HepG2 (cell line): ENCODE measurements around the gene TEDC2.

ENCODE experiments used
- ADNP ChIP-seq: sonication (generic); formaldehyde crosslinking; IDR thresholded peaks from 2 replicates; pipeline ENCODE4 v1.4.0; 2020; ENCODE audit warnings: missing genetic modification reagents
- ARID5B ChIP-seq: IDR thresholded peaks from 2 replicates; pipeline ENCODE4 v1.4.0; 2020; ENCODE audit warnings: mild to moderate bottlenecking, missing genetic modification reagents
- CBX1 ChIP-seq: IDR thresholded peaks from one replicate; pipeline ENCODE4 v1.6.1; 2016; ENCODE audit warnings: antibody characterized with exemption, low read depth
- CTCF ChIP-seq: sonication (generic); formaldehyde crosslinking; IDR thresholded peaks from 2 replicates; pipeline ENCODE4 v1.5.0; 2020; ENCODE audit warnings: mild to moderate bottlenecking, missing genetic modification reagents, moderate library complexity
- EED ChIP-seq: sonication (generic); formaldehyde crosslinking; IDR thresholded peaks from 2 replicates; pipeline ENCODE4 v1.5.0; 2020; ENCODE audit warnings: mild to moderate bottlenecking, missing genetic modification reagents
- GMEB1 ChIP-seq: sonication (generic); formaldehyde crosslinking; IDR thresholded peaks from 2 replicates; pipeline ENCODE4 v1.5.1; 2020; ENCODE audit warnings: missing genetic modification reagents, mild to moderate bottlenecking, borderline replicate concordance
- MIER3 ChIP-seq: IDR thresholded peaks from 2 replicates; pipeline ENCODE4 v1.6.1; 2016; ENCODE audit warnings: missing compliant biosample characterization, borderline replicate concordance
- NR1H2 ChIP-seq: sonication (generic); formaldehyde crosslinking; IDR thresholded peaks from 2 replicates; pipeline ENCODE4 v1.8.1; 2022; ENCODE audit warnings: low read depth, missing genetic modification reagents, borderline replicate concordance
- POGZ ChIP-seq: sonication (generic); formaldehyde crosslinking; IDR thresholded peaks from 2 replicates; pipeline ENCODE4 v1.4.0; 2020; ENCODE audit warnings: mild to moderate bottlenecking, missing genetic modification reagents
- TAF1 ChIP-seq: sonication (generic); formaldehyde crosslinking; IDR thresholded peaks from 2 replicates; pipeline ENCODE4 v1.4.0; 2020; ENCODE audit warnings: missing genetic modification reagents
- ZKSCAN1 ChIP-seq: fragments of 150-350 bp; IDR thresholded peaks from 2 replicates; pipeline ENCODE4 v1.6.1; 2014; ENCODE audit warnings: low read length
- ZNF441 ChIP-seq: sonication (generic); formaldehyde crosslinking; IDR thresholded peaks from 2 replicates; pipeline ENCODE4 v1.7.0; 2021; ENCODE audit warnings: missing genetic modification reagents, borderline replicate concordance

GRCh38 chr16:2476345-2476720 lies 16.4 kb downstream of the TEDC2 start:
- TF ChIP-seq ZKSCAN1 (no peak), ZNF441 (CRISPR knock-in tag) (no peak), CBX1 (no peak), MIER3 (CRISPR knock-in tag) (no peak), POGZ (no peak), ARID5B (CRISPR knock-in tag) (no peak), ADNP (CRISPR knock-in tag) (no peak), CTCF (CRISPR knock-in tag) (no peak), EED (CRISPR knock-in tag) (no peak), NR1H2 (CRISPR knock-in tag) (no peak), TAF1 (CRISPR knock-in tag) (no peak), GMEB1 (CRISPR knock-in tag) (no peak)
